Measurements from ENCODE around the gene HLA-DRA. TPM values are rescaled to one million over a fixed set of nuclear protein-coding genes. Genes with fewer than 3 reads are reported as not detected.
A peak's percentile ranks its signal among the peaks of the same experiment; 100 is the strongest.
"Not testable (repeated sequence)": the region's sequence is repeated elsewhere in the genome, so short reads cannot be mapped to it uniquely, and the experiment has no call there.

Gene HLA-DRA
- total and polyA plus RNA-seq, 3 experiments from 2014 or later, result 36.6 to 41.3 (median 39.1) TPM

DNA sequence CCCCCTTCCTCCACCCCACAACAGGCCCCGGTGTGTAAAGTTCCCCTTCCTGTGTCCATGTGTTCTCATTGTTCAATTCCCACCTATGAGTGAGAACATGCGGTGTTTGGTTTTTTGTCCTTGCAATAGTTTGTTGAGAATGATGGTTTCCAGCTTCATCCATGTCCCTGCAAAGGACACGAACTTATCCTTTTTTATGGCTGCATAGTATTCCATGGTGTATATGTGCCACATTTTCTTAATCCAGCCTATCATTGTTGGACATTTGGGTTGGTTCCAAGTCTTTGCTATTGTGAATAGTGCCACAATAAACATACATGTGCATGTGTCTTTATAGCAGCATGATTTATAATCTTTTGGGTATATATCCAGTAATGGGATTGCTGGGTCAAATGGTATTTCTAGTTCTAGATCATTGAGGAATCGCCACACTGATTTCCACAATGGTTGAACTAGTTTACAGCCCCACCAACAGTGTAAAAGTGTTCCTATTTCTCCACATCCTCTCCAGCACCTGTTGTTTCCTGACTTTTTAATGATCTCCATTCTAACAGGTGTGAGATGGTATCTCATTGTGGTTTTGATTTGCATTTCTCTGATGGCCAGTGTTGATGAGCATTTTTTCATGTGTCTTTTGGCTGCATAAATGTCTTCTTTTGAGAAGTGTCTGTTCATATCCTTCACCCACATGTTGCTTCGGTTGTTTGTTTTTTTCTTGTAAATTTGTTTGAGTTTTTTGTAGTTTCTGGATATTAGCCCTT lies 28.2 kb downstream of the HLA-DRA start:
- H3K27me3 ChIP-seq (ENCODE audit: insufficient read depth, low read length, poor library complexity, severe bottlenecking); DNase-seq; H3K4me3 ChIP-seq (ENCODE audit: low read length); H3K27ac ChIP-seq (ENCODE audit: low read depth, low read length); H3K4me1 Mint-ChIP-seq; H3K4me3 Mint-ChIP-seq; H3K36me3 ChIP-seq (ENCODE audit: insufficient read depth, low read length); H3K36me3 Mint-ChIP-seq; POLR2A ChIA-PET; H3K9me3 ChIP-seq (ENCODE audit: low read length); H3K27ac Mint-ChIP-seq; CTCF ChIA-PET; H3K4me1 ChIP-seq (ENCODE audit: insufficient read depth, low read length): not testable (repeated sequence)
- peaks cover 15 to 23% (median 19%) of the 10 kb centered on the region in 5 donors for H3K9me3 Mint-ChIP-seq
- peaks cover 29 to 40% of the 10 kb centered on the region in 2 donors for H3K27me3 Mint-ChIP-seq

DNA sequence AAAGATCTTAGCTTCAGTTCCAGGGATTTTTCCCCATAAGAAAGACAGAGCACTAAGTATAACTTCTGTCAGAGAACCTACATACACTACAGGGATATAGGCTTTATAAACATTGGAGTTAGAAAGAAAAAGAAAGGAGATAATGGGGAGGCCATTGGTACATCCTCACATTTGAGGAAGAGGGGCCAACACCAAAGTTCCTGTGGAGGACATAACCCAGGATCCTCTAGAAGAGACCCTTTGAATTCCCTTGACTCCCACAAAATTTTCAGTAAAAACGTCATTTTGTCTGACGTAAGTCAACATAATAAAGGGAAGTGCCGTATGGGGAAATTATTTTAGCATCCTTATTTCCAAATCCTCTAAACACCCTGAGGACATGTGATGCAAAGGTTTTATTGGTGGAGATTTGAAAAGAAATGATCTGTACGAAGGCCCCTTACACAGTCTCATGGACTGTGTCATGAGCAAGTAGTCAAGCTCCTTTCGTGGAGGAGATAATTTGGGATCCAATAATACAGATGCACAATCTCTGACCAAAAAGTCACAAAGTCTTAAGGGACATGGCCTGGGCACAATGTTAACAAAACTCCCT lies 33.2 kb downstream of the HLA-DRA start:
- Histone ChIP-seq H3K4me1 (ENCODE audit: insufficient read depth, low read length) (no peaks in the 10 kb centered on the region), H3K9me3 (ENCODE audit: low read length) (no peaks in the 10 kb centered on the region), H3K4me3 (ENCODE audit: low read length) (no peak overlapping the region), H3K27me3 (ENCODE audit: insufficient read depth, low read length, poor library complexity, severe bottlenecking) (no peaks in the 10 kb centered on the region), H3K27ac (ENCODE audit: low read depth, low read length) (no peak overlapping the region), H3K36me3 (ENCODE audit: insufficient read depth, low read length) (no peaks in the 10 kb centered on the region)
- Mint-ChIP-seq H3K27ac (peak overlapping the region in 2 of 8 donors; percentile 55 to 81), H3K9me3 (peaks cover 0 to 5% (median 2%) of the 10 kb centered on the region in 5 donors), H3K4me3 (peak overlapping the region in 4 of 7 donors; percentile 48 to 59 (median 50)), H3K27me3 (peaks cover 13 to 39% of the 10 kb centered on the region in 2 donors), H3K36me3 (no peaks in the 10 kb centered on the region), H3K4me1 (peaks cover 3 to 6% (median 4%) of the 10 kb centered on the region in 3 donors)
- ChIA-PET POLR2A (no interaction called here), CTCF (no interaction called here)
- no peak for DNase-seq

DNA sequence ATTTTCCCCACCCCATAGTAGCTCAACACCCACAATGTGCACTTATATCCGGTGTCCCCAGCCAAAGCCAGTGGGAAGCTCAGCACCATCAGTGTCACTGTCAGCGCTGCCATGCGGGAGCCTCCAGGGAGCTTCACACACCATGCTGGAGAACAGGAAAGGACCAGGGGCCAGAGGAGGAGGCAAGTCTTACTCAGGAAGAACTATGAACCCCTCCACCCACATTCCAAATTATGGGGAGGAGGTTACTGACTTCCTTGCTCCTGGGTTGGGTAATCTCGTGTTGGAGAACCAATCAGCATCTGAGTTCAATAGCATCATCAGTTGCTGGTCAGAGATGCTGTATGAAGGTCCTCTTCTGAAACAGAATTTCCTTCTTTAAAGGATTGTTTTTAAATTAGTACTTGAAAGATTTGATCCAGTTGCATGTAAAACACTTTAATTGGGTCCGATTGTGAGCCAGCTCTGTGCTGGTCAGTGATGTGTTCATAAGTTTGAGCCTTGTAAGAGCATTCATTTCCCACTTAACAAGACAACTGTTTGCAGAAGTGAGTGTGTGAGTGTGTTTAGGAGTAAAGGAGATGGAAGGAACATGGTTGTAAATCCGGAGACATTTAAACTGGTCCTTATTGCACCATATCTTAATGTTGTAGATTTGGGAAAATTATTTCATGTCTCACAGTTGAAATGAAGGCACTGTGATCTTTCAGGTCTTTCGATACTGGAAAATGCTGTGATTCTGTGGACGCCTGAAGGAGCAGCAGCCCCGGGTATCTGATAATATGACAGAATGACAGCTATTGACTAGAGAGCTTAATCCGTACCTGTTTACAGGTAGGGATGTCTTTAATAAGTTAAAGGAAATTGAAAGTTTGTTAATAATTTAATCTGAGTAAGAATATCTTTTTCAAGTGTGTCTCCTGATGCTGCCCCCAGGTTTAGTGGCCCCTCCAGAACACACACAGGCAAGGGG lies 34.0 kb downstream of the HLA-DRA start:
- H3K27ac ChIP-seq (ENCODE audit: low read depth, low read length); POLR2A ChIA-PET; H3K9me3 Mint-ChIP-seq: not testable (repeated sequence)

GRCh38 chr6:32475392-32476206 lies 35.9 kb downstream of the HLA-DRA start:
- Mint-ChIP-seq H3K4me1 (peaks cover 3 to 6% (median 4%) of the 10 kb centered on the region in 3 donors), H3K36me3 (no peaks in the 10 kb centered on the region), H3K4me3 (no peak overlapping the region), H3K27ac (no peak overlapping the region), H3K9me3 (peaks cover 0 to 4% (median 0%) of the 10 kb centered on the region in 5 donors), H3K27me3 (peaks cover 19 to 48% of the 10 kb centered on the region in 2 donors)
- ChIA-PET POLR2A (no interaction called here), CTCF (no interaction called here)
- Histone ChIP-seq H3K27ac (ENCODE audit: low read depth, low read length) (no peak overlapping the region), H3K36me3 (ENCODE audit: insufficient read depth, low read length) (no peaks in the 10 kb centered on the region), H3K27me3 (ENCODE audit: insufficient read depth, low read length, poor library complexity, severe bottlenecking) (no peaks in the 10 kb centered on the region), H3K4me1 (ENCODE audit: insufficient read depth, low read length) (no peaks in the 10 kb centered on the region), H3K9me3 (ENCODE audit: low read length) (no peaks in the 10 kb centered on the region), H3K4me3 (ENCODE audit: low read length) (no peak overlapping the region)
- no peak for DNase-seq

More for the DNA sequence above, 34.0 kb downstream of the HLA-DRA start:
- H3K4me1 Mint-ChIP-seq; H3K27me3 ChIP-seq (ENCODE audit: insufficient read depth, low read length, poor library complexity, severe bottlenecking); H3K4me3 ChIP-seq (ENCODE audit: low read length); H3K9me3 ChIP-seq (ENCODE audit: low read length); H3K4me3 Mint-ChIP-seq; H3K36me3 ChIP-seq (ENCODE audit: insufficient read depth, low read length); H3K36me3 Mint-ChIP-seq; CTCF ChIA-PET; H3K4me1 ChIP-seq (ENCODE audit: insufficient read depth, low read length): not testable (repeated sequence)
- H3K27me3 Mint-ChIP-seq, result peaks cover 13 to 42% of the 10 kb centered on the region in 2 donors
- DNase-seq, result peak in 1 of 5 donors; percentile 10
- peak overlapping the region in 4 of 8 donors; percentile 25 to 84 (median 44) for H3K27ac Mint-ChIP-seq

GRCh38 chr6:32483968-32484613 lies 44.4 kb downstream of the HLA-DRA start:
- H3K36me3 ChIP-seq (ENCODE audit: insufficient read depth, low read length), result no peaks in the 10 kb centered on the region
- no peaks in the 10 kb centered on the region for H3K9me3 Mint-ChIP-seq
- no peak overlapping the region for H3K4me3 Mint-ChIP-seq
- no peaks in the 10 kb centered on the region for H3K4me1 Mint-ChIP-seq
- H3K27me3 Mint-ChIP-seq, result peaks cover 8 to 13% of the 10 kb centered on the region in 2 donors
- H3K27me3 ChIP-seq (ENCODE audit: insufficient read depth, low read length, poor library complexity, severe bottlenecking), result no peaks in the 10 kb centered on the region
- no peaks in the 10 kb centered on the region for H3K9me3 ChIP-seq (ENCODE audit: low read length)
- H3K4me3 ChIP-seq (ENCODE audit: low read length), result no peak overlapping the region
- H3K27ac Mint-ChIP-seq, result no peak overlapping the region
- ChIA-PET CTCF (no interaction called here), POLR2A (no interaction called here)
- H3K36me3 Mint-ChIP-seq, result no peaks in the 10 kb centered on the region
- no peak overlapping the region for H3K27ac ChIP-seq (ENCODE audit: low read depth, low read length)
- H3K4me1 ChIP-seq (ENCODE audit: insufficient read depth, low read length), result no peaks in the 10 kb centered on the region
- DNase-seq, result no peak

DNA sequence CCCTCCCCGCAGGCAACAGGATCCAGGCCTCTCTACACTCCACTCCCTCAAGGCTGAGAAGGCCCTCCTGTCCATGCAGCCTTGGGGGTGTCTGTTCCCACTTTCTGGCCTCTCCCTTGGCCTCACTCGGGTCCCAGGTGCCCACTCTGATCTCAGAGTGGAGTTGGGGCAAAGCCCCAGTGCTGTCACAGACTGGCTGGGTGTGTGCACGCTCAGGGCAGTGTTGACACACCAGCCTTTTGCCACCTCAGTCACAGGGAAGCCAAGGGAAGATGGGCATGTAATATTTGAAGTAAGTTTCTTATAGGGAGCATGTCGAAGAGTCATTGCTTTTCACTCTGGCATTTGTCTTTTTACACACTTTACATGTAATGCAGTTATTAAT lies 44.9 kb downstream of the HLA-DRA start:
- H3K36me3 Mint-ChIP-seq, result no peaks in the 10 kb centered on the region
- no peaks in the 10 kb centered on the region for H3K27me3 ChIP-seq (ENCODE audit: insufficient read depth, low read length, poor library complexity, severe bottlenecking)
- no peaks in the 10 kb centered on the region for H3K4me1 ChIP-seq (ENCODE audit: insufficient read depth, low read length)
- H3K27me3 Mint-ChIP-seq, result peaks cover 5 to 10% of the 10 kb centered on the region in 2 donors
- H3K27ac Mint-ChIP-seq, result no peak overlapping the region
- H3K27ac ChIP-seq (ENCODE audit: low read depth, low read length), result no peak overlapping the region
- no peak overlapping the region for H3K4me3 Mint-ChIP-seq
- H3K4me1 Mint-ChIP-seq, result no peaks in the 10 kb centered on the region
- H3K4me3 ChIP-seq (ENCODE audit: low read length), result no peak overlapping the region
- H3K9me3 ChIP-seq (ENCODE audit: low read length), result no peaks in the 10 kb centered on the region
- CTCF ChIA-PET, result no interaction called here
- no peaks in the 10 kb centered on the region for H3K9me3 Mint-ChIP-seq
- no peaks in the 10 kb centered on the region for H3K36me3 ChIP-seq (ENCODE audit: insufficient read depth, low read length)
- POLR2A ChIA-PET, result no interaction called here
- DNase-seq, result no peak

GRCh38 chr6:32488083-32488482 lies 48.4 kb downstream of the HLA-DRA start:
- no peaks in the 10 kb centered on the region for H3K36me3 ChIP-seq (ENCODE audit: insufficient read depth, low read length)
- H3K4me1 ChIP-seq (ENCODE audit: insufficient read depth, low read length), result no peaks in the 10 kb centered on the region
- Mint-ChIP-seq H3K4me1 (no peaks in the 10 kb centered on the region), H3K27me3 (peaks cover 0 to 5% of the 10 kb centered on the region in 2 donors), H3K27ac (no peak overlapping the region), H3K9me3 (no peaks in the 10 kb centered on the region), H3K36me3 (no peaks in the 10 kb centered on the region), H3K4me3 (no peak overlapping the region)
- no peaks in the 10 kb centered on the region for H3K27me3 ChIP-seq (ENCODE audit: insufficient read depth, low read length, poor library complexity, severe bottlenecking)
- H3K27ac ChIP-seq (ENCODE audit: low read depth, low read length), result no peak overlapping the region
- ChIA-PET POLR2A (no interaction called here), CTCF (no interaction called here)
- H3K9me3 ChIP-seq (ENCODE audit: low read length), result no peaks in the 10 kb centered on the region
- no peak for DNase-seq
- no peak overlapping the region for H3K4me3 ChIP-seq (ENCODE audit: low read length)

All from CD8-positive, alpha-beta memory T cell (primary cell).